ENCODE results near the gene DCN.

Gene DCN

GRCh38 chr12:91140026-91140931 is 42.3 kb downstream of the DCN start:
- no peaks in the 10 kb centered on the region for H3K27me3 ChIP-seq (ENCODE audit: control insufficient read depth in 1 of 2, insufficient read depth in 2 of 2, low read length in 2 of 2)
- no peak overlapping the region for H3K9ac ChIP-seq (ENCODE audit: low read length in 2 of 2)
- no peaks in the 10 kb centered on the region for H3K36me3 ChIP-seq (ENCODE audit: control insufficient read depth in 2 of 2, insufficient read depth in 2 of 2, low read length in 2 of 2)
- H3K4me3 ChIP-seq (ENCODE audit: low read length in 2 of 2): no peak overlapping the region
- H3K4me1 ChIP-seq (ENCODE audit: control insufficient read depth, insufficient read depth, low read length): peaks cover 4% of the 10 kb centered on the region
- no peaks in the 10 kb centered on the region for H3K9me3 ChIP-seq (ENCODE audit: control insufficient read depth in 2 of 2, low read length in 2 of 2)
- no peak overlapping the region for H3K27ac ChIP-seq (ENCODE audit: low read length)

DNA sequence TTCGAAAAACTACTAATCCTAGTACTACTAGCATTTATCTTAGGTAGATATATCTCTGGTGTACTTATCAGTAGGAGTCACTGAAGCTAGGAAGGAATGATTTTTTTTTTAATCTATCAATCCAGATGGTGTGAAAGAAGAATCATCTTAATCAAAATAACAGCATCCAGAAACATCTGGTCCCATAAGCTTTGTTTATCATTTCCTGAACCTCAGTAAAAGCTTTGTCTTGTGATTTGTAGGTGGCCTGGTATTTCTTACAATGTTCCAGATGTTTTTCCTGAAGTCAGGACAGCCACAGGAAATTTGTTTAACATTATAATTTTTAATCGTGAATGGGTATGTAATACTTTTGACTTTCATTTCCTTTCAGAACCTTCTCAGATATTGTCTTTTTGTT is 43.3 kb downstream of the DCN start:
- H3K36me3 ChIP-seq (ENCODE audit: control insufficient read depth in 2 of 2, insufficient read depth in 2 of 2, low read length in 2 of 2): no peaks in the 10 kb centered on the region
- no peaks in the 10 kb centered on the region for H3K9me3 ChIP-seq (ENCODE audit: control insufficient read depth in 2 of 2, low read length in 2 of 2)
- H3K27ac ChIP-seq (ENCODE audit: low read length): no peak overlapping the region
- no peak overlapping the region for H3K9ac ChIP-seq (ENCODE audit: low read length in 2 of 2)
- peaks cover 4% of the 10 kb centered on the region for H3K4me1 ChIP-seq (ENCODE audit: control insufficient read depth, insufficient read depth, low read length)
- no peaks in the 10 kb centered on the region for H3K27me3 ChIP-seq (ENCODE audit: control insufficient read depth in 1 of 2, insufficient read depth in 2 of 2, low read length in 2 of 2)
- no peak overlapping the region for H3K4me3 ChIP-seq (ENCODE audit: low read length in 2 of 2)

- Histone ChIP-seq H3K9me3 (ENCODE audit: control insufficient read depth in 2 of 2, low read length in 2 of 2) (no peaks in the 10 kb centered on the region), H3K9ac (ENCODE audit: low read length in 2 of 2) (no peak overlapping the region), H3K4me1 (ENCODE audit: control insufficient read depth, insufficient read depth, low read length) (peaks cover 4% of the 10 kb centered on the region), H3K27ac (ENCODE audit: low read length) (peak overlapping the region; percentile 1), H3K36me3 (ENCODE audit: control insufficient read depth in 2 of 2, insufficient read depth in 2 of 2, low read length in 2 of 2) (no peaks in the 10 kb centered on the region), H3K27me3 (ENCODE audit: control insufficient read depth in 1 of 2, insufficient read depth in 2 of 2, low read length in 2 of 2) (no peaks in the 10 kb centered on the region), H3K4me3 (ENCODE audit: low read length in 2 of 2) (peak overlapping the region in 1 of 2 donors; percentile 23)
Measured at GRCh38 chr12:91138337-91138920, 44.2 kb downstream of the DCN start.

- no peak overlapping the region for H3K9ac ChIP-seq (ENCODE audit: low read length in 2 of 2)
Measured at GRCh38 chr12:91133871-91134270, 48.7 kb downstream of the DCN start.

DNA sequence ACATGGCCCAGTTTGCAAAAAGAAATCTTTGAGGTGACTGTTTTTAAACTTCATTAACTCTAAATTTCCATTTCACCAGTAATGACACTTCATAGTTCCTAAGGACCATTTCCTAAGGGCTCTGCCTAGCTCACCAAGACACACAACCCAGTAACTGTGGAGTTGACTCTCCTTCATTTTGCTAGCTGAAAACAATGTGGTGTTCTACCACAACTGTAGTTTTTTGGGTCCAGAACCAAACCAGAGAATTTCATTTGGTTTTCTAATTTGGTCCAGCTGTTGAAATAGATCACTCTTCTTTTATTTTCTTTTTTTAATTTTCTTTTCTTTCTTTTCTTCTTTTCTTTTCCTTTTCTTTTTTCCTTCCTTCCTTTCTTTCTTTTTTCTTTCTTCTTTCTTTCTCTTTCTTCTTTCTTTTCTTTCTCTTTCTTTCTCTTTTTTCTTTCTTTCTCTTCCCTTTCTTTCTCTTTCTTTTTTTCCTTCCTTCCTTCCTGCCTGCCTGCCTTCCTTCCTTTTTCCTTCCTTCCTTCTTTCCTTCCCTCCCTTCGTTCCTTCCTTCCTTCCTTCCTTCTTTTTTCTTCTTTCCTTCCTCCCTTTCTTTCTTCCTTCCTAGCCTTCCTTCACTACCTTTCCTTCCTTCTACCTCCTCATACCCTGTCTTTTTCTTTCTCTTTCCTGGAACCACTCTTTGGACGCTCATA is 52.8 kb downstream of the DCN start:
- H3K9ac ChIP-seq (ENCODE audit: low read length in 2 of 2): no peak overlapping the region
- no peak overlapping the region for H3K27ac ChIP-seq (ENCODE audit: low read length)
- H3K9me3 ChIP-seq (ENCODE audit: control insufficient read depth in 2 of 2, low read length in 2 of 2): no peaks in the 10 kb centered on the region
- H3K4me3 ChIP-seq (ENCODE audit: low read length in 2 of 2): no peak overlapping the region
- no peaks in the 10 kb centered on the region for H3K36me3 ChIP-seq (ENCODE audit: control insufficient read depth in 2 of 2, insufficient read depth in 2 of 2, low read length in 2 of 2)
- H3K4me1 ChIP-seq (ENCODE audit: control insufficient read depth, insufficient read depth, low read length): no peaks in the 10 kb centered on the region
- no peaks in the 10 kb centered on the region for H3K27me3 ChIP-seq (ENCODE audit: control insufficient read depth in 1 of 2, insufficient read depth in 2 of 2, low read length in 2 of 2)

More at GRCh38 chr12:91133871-91134270, 48.7 kb downstream of the DCN start:
- no peaks in the 10 kb centered on the region for H3K36me3 ChIP-seq (ENCODE audit: control insufficient read depth in 2 of 2, insufficient read depth in 2 of 2, low read length in 2 of 2)
- no peak overlapping the region for H3K4me3 ChIP-seq (ENCODE audit: low read length in 2 of 2)
- no peak overlapping the region for H3K27ac ChIP-seq (ENCODE audit: low read length)
- no peaks in the 10 kb centered on the region for H3K27me3 ChIP-seq (ENCODE audit: control insufficient read depth in 1 of 2, insufficient read depth in 2 of 2, low read length in 2 of 2)
- H3K4me1 ChIP-seq (ENCODE audit: control insufficient read depth, insufficient read depth, low read length): peaks cover 4% of the 10 kb centered on the region
- H3K9me3 ChIP-seq (ENCODE audit: control insufficient read depth in 2 of 2, low read length in 2 of 2): no peaks in the 10 kb centered on the region

DNA sequence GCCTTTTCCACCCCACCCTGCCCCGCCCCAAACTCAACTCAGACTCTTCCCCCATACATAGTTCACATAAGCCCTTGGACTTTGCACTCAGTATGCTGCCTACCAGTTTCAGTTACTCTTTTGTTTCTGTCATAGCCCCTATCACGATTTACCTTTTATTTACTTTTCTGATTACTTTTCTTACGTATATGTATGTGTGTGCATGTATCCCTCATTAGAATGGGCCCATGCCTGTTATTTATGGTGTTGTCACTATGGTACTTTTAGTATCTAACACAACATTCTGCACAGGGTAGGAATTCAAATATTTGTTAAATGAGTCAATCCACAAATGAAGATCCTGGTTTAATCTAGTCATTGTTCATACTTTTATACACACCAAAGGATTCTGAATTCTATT is 54.9 kb downstream of the DCN start:
- H3K4me1 ChIP-seq (ENCODE audit: control insufficient read depth, insufficient read depth, low read length): no peaks in the 10 kb centered on the region
- H3K27me3 ChIP-seq (ENCODE audit: control insufficient read depth in 1 of 2, insufficient read depth in 2 of 2, low read length in 2 of 2): no peaks in the 10 kb centered on the region
- no peak overlapping the region for H3K27ac ChIP-seq (ENCODE audit: low read length)
- no peak overlapping the region for H3K9ac ChIP-seq (ENCODE audit: low read length in 2 of 2)
- no peaks in the 10 kb centered on the region for H3K9me3 ChIP-seq (ENCODE audit: control insufficient read depth in 2 of 2, low read length in 2 of 2)
- H3K4me3 ChIP-seq (ENCODE audit: low read length in 2 of 2): no peak overlapping the region
- H3K36me3 ChIP-seq (ENCODE audit: control insufficient read depth in 2 of 2, insufficient read depth in 2 of 2, low read length in 2 of 2): no peaks in the 10 kb centered on the region

- Histone ChIP-seq H3K9ac (ENCODE audit: low read length in 2 of 2) (no peak overlapping the region), H3K36me3 (ENCODE audit: control insufficient read depth in 2 of 2, insufficient read depth in 2 of 2, low read length in 2 of 2) (no peaks in the 10 kb centered on the region), H3K27ac (ENCODE audit: low read length) (no peak overlapping the region), H3K4me1 (ENCODE audit: control insufficient read depth, insufficient read depth, low read length) (no peaks in the 10 kb centered on the region), H3K27me3 (ENCODE audit: control insufficient read depth in 1 of 2, insufficient read depth in 2 of 2, low read length in 2 of 2) (no peaks in the 10 kb centered on the region), H3K9me3 (ENCODE audit: control insufficient read depth in 2 of 2, low read length in 2 of 2) (no peaks in the 10 kb centered on the region), H3K4me3 (ENCODE audit: low read length in 2 of 2) (no peak overlapping the region)
Measured at GRCh38 chr12:91127306-91127705, 55.3 kb downstream of the DCN start.

DNA sequence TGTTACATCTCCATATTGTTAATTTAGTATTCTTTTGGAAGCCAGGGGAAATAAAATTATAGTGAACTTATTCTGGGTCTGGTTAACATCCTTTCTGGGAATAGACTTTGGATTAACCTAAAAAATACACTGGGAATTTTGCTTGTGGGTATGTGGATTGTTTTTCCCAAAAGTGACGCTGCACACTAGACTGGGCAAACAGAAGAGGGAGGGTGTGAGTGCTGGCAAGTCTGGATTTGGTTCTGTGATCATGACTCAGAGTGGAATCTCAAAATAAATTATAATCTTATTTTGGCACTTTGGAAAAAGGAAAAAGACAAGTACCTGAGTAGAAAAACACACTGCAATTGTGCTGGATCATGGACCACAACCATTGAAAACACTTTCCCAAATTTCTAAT is 56.1 kb downstream of the DCN start:
- no peaks in the 10 kb centered on the region for H3K27me3 ChIP-seq (ENCODE audit: control insufficient read depth in 1 of 2, insufficient read depth in 2 of 2, low read length in 2 of 2)
- no peak overlapping the region for H3K27ac ChIP-seq (ENCODE audit: low read length)
- H3K36me3 ChIP-seq (ENCODE audit: control insufficient read depth in 2 of 2, insufficient read depth in 2 of 2, low read length in 2 of 2): no peaks in the 10 kb centered on the region
- no peak overlapping the region for H3K4me3 ChIP-seq (ENCODE audit: low read length in 2 of 2)
- H3K9ac ChIP-seq (ENCODE audit: low read length in 2 of 2): no peak overlapping the region
- no peaks in the 10 kb centered on the region for H3K9me3 ChIP-seq (ENCODE audit: control insufficient read depth in 2 of 2, low read length in 2 of 2)
- no peaks in the 10 kb centered on the region for H3K4me1 ChIP-seq (ENCODE audit: control insufficient read depth, insufficient read depth, low read length)

DNA sequence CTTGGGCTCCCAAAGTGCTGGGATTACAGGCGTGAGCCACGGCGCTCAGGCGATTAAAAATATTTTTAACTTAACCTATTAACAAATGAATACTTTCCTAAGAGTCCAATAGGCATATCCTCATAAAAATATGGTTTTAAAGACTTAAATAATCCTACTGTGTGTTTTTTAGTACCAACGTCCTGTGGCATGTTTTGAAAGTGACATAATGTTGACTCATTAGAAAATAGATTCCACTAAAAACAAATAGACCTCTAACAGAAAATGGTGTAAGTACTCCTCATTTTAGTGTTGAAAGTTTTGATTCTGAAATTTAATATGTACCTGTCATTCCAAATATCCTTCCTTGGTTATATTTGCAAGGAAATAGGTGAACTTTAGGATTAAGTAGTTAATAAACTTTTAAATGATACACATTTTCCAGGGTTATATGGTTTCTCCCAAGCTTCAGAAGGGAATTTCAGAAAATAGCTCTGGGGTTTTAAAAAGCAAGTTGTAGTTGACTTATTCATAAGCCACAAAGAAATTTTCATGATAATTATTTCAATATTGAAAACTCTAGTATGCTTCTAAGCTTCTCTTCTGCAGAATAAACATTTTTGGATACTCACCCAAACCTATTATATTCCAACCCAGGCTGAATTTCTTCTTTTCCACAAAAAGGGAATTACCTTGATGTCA is 59.2 kb downstream of the DCN start:
- no peaks in the 10 kb centered on the region for H3K27me3 ChIP-seq (ENCODE audit: control insufficient read depth in 1 of 2, insufficient read depth in 2 of 2, low read length in 2 of 2)
- no peaks in the 10 kb centered on the region for H3K4me1 ChIP-seq (ENCODE audit: control insufficient read depth, insufficient read depth, low read length)
- no peaks in the 10 kb centered on the region for H3K9me3 ChIP-seq (ENCODE audit: control insufficient read depth in 2 of 2, low read length in 2 of 2)
- H3K4me3 ChIP-seq (ENCODE audit: low read length in 2 of 2): no peak overlapping the region
- H3K27ac ChIP-seq (ENCODE audit: low read length): no peak overlapping the region
- no peak overlapping the region for H3K9ac ChIP-seq (ENCODE audit: low read length in 2 of 2)
- H3K36me3 ChIP-seq (ENCODE audit: control insufficient read depth in 2 of 2, insufficient read depth in 2 of 2, low read length in 2 of 2): no peaks in the 10 kb centered on the region

- Histone ChIP-seq H3K27ac (ENCODE audit: low read length) (no peak overlapping the region), H3K27me3 (ENCODE audit: control insufficient read depth in 1 of 2, insufficient read depth in 2 of 2, low read length in 2 of 2) (no peaks in the 10 kb centered on the region), H3K4me3 (ENCODE audit: low read length in 2 of 2) (no peak overlapping the region), H3K36me3 (ENCODE audit: control insufficient read depth in 2 of 2, insufficient read depth in 2 of 2, low read length in 2 of 2) (no peaks in the 10 kb centered on the region), H3K9me3 (ENCODE audit: control insufficient read depth in 2 of 2, low read length in 2 of 2) (no peaks in the 10 kb centered on the region), H3K4me1 (ENCODE audit: control insufficient read depth, insufficient read depth, low read length) (no peaks in the 10 kb centered on the region), H3K9ac (ENCODE audit: low read length in 2 of 2) (no peak overlapping the region)
Measured at GRCh38 chr12:91120781-91121180, 61.8 kb downstream of the DCN start.
